Duodenal mucosa (tissue), 2 donors: Measurements from ENCODE around the gene LMNB1.
A peak's percentile ranks its signal among the peaks of the same experiment; 100 is the strongest.
"Not testable (repeated sequence)": the region's sequence is repeated elsewhere in the genome, so short reads cannot be mapped to it uniquely, and the experiment has no call there.

ENCODE experiments used
- H3K27ac ChIP-seq: one replicate; pipeline ENCODE4 v1.7.0; 2013; ENCODE audit warnings: low read depth, low read length
- H3K27me3 ChIP-seq, 2 donors: one replicate each; pipeline ENCODE4 v1.7.0; 2013; ENCODE audit warnings: low read length in 2 of 2, control low read depth in 1 of 2; ENCODE audit not compliant: insufficient read depth in 2 of 2, control insufficient read depth in 1 of 2
- H3K36me3 ChIP-seq, 2 donors: one replicate each; pipeline ENCODE4 v1.7.0; 2013; ENCODE audit warnings: low read length in 2 of 2, control low read depth in 1 of 2; ENCODE audit not compliant: insufficient read depth in 2 of 2, control insufficient read depth in 1 of 2
- H3K4me1 ChIP-seq, 2 donors: one replicate each; pipeline ENCODE4 v1.7.0; 2013; ENCODE audit warnings: low read length in 2 of 2, control low read depth in 1 of 2; ENCODE audit not compliant: insufficient read depth in 2 of 2, control insufficient read depth in 1 of 2
- H3K4me3 ChIP-seq, 2 donors: one replicate each; pipeline ENCODE4 v1.7.0; 2013; ENCODE audit warnings: low read length in 2 of 2, low read depth in 1 of 2
- H3K9ac ChIP-seq, 2 donors: one replicate each; pipeline ENCODE4 v1.7.0; 2013; ENCODE audit warnings: low read length in 2 of 2, low read depth in 1 of 2
- H3K9me3 ChIP-seq, 2 donors: one replicate each; pipeline ENCODE4 v1.7.0; 2013; ENCODE audit warnings: low read length in 2 of 2, control low read depth in 1 of 2; ENCODE audit not compliant: control insufficient read depth in 1 of 2

Gene LMNB1

GRCh38 chr5:126752081-126752785 is 24.7 kb upstream of the LMNB1 start:
- Histone ChIP-seq H3K27me3 (no peaks in the 10 kb centered on the region), H3K4me3 (no peak overlapping the region), H3K36me3 (no peaks in the 10 kb centered on the region), H3K9ac (no peak overlapping the region), H3K27ac (no peak overlapping the region), H3K4me1 (no peaks in the 10 kb centered on the region), H3K9me3 (no peaks in the 10 kb centered on the region)

DNA sequence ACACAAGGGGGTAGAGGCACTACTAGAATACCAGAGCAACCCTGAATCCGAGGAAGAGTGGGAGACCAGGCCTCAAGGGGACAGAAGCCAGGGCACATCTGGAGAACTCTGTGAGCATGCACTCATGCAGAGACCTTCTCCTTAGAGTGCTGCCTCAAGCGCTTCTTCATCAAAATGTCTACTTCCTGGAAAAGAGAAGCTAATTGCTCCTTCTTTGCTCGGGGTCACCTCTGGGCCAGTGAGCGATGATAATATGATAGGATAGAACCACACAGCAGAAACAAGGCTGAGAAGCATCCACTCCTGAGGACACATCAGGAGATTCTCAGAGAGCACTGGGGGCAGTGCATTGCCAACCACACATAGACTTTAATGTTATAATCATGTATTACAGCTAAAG is 23.7 kb upstream of the LMNB1 start:
- H3K9ac ChIP-seq: no peak overlapping the region
- no peak overlapping the region for H3K27ac ChIP-seq
- no peaks in the 10 kb centered on the region for H3K36me3 ChIP-seq
- H3K27me3 ChIP-seq: no peaks in the 10 kb centered on the region
- no peaks in the 10 kb centered on the region for H3K4me1 ChIP-seq
- no peaks in the 10 kb centered on the region for H3K9me3 ChIP-seq
- no peak overlapping the region for H3K4me3 ChIP-seq

- no peaks in the 10 kb centered on the region for H3K9me3 ChIP-seq
- H3K27ac ChIP-seq: no peak overlapping the region
- no peak overlapping the region for H3K9ac ChIP-seq
- no peak overlapping the region for H3K4me3 ChIP-seq
- H3K36me3 ChIP-seq: no peaks in the 10 kb centered on the region
- peaks cover 5 to 6% of the 10 kb centered on the region in 2 donors for H3K4me1 ChIP-seq
- H3K27me3 ChIP-seq: no peaks in the 10 kb centered on the region
These were observed 22.3 kb upstream of the LMNB1 start for GRCh38 chr5:126754609-126755008.

- no peak overlapping the region for H3K27ac ChIP-seq
- no peaks in the 10 kb centered on the region for H3K27me3 ChIP-seq
- H3K9me3 ChIP-seq: no peaks in the 10 kb centered on the region
- no peak overlapping the region for H3K9ac ChIP-seq
- no peaks in the 10 kb centered on the region for H3K36me3 ChIP-seq
- H3K4me3 ChIP-seq: no peak overlapping the region
- H3K4me1 ChIP-seq: peaks cover 7 to 11% of the 10 kb centered on the region in 2 donors
These were observed 21.3 kb upstream of the LMNB1 start for GRCh38 chr5:126755593-126755992.

- no peaks in the 10 kb centered on the region for H3K27me3 ChIP-seq
These were observed 19.1 kb upstream of the LMNB1 start for GRCh38 chr5:126757713-126758357.

DNA sequence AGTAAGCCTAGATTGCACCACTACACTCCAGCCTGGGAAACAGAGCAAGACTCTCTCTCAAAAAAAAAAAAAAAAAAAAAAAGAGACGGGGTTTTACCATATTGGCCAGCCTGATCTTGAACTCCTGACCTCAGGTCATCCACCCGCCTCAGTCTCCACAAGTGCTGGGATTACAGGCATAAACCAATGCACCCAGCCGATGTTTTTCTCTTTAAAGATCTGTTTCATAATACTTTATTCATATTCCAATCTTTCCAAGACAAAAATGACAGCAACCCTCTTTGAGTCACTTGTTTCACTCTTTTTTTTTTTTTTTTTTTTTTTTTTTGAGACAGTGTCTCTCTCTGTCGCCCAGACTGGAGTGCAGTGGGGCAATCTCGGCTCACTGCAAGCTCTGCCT is 13.6 kb upstream of the LMNB1 start:
- no peaks in the 10 kb centered on the region for H3K27me3 ChIP-seq
- no peaks in the 10 kb centered on the region for H3K36me3 ChIP-seq
- H3K4me3 ChIP-seq: no peak overlapping the region
- peaks cover 7 to 11% of the 10 kb centered on the region in 2 donors for H3K4me1 ChIP-seq
- no peaks in the 10 kb centered on the region for H3K9me3 ChIP-seq
- H3K27ac ChIP-seq: no peak overlapping the region
- no peak overlapping the region for H3K9ac ChIP-seq

More at GRCh38 chr5:126757713-126758357, 19.1 kb upstream of the LMNB1 start:
- peak overlapping the region; percentile 32 for H3K27ac ChIP-seq
- H3K4me1 ChIP-seq: peaks cover 7 to 11% of the 10 kb centered on the region in 2 donors
- H3K4me3 ChIP-seq: no peak overlapping the region
- no peak overlapping the region for H3K9ac ChIP-seq
- H3K36me3 ChIP-seq: no peaks in the 10 kb centered on the region
- H3K9me3 ChIP-seq: no peaks in the 10 kb centered on the region

- Histone ChIP-seq H3K27ac (no peak overlapping the region), H3K4me3 (no peak overlapping the region), H3K9ac (no peak overlapping the region), H3K36me3 (no peaks in the 10 kb centered on the region), H3K4me1 (no peaks in the 10 kb centered on the region), H3K27me3 (no peaks in the 10 kb centered on the region), H3K9me3 (no peaks in the 10 kb centered on the region)
These were observed 7.2 kb upstream of the LMNB1 start for GRCh38 chr5:126769703-126770102.

DNA sequence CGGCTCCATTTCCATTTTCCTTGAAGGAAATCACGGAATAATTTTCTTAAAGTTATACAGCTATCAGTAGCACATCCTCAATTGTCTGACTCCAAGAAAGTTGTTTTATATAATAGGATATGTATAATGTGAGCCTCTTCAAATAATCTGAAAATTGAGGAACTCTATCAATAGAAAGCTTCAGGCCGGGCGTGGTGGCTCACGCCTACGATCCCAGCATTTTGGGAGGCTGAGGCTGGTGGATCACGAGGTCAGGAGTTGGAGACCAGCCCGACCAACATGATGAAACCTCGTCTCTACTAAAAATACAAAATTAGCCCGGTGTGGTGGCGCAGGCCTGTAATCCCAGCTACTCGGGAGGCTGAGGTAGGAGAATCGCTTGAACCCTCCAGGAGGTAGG is 3.4 kb upstream of the LMNB1 start:
- H3K27ac ChIP-seq, H3K27me3 ChIP-seq, H3K9me3 ChIP-seq, H3K36me3 ChIP-seq, H3K9ac ChIP-seq, H3K4me3 ChIP-seq: not testable (repeated sequence)
- H3K4me1 ChIP-seq: peaks cover under 1 to 13% of the 10 kb centered on the region in 2 donors

GRCh38 chr5:126774595-126774994 is 2.3 kb upstream of the LMNB1 start:
- not testable (repeated sequence) for H3K36me3 ChIP-seq, H3K9me3 ChIP-seq, H3K27me3 ChIP-seq, H3K9ac ChIP-seq, H3K27ac ChIP-seq, H3K4me3 ChIP-seq
- H3K4me1 ChIP-seq: peaks cover 10 to 19% of the 10 kb centered on the region in 2 donors

DNA sequence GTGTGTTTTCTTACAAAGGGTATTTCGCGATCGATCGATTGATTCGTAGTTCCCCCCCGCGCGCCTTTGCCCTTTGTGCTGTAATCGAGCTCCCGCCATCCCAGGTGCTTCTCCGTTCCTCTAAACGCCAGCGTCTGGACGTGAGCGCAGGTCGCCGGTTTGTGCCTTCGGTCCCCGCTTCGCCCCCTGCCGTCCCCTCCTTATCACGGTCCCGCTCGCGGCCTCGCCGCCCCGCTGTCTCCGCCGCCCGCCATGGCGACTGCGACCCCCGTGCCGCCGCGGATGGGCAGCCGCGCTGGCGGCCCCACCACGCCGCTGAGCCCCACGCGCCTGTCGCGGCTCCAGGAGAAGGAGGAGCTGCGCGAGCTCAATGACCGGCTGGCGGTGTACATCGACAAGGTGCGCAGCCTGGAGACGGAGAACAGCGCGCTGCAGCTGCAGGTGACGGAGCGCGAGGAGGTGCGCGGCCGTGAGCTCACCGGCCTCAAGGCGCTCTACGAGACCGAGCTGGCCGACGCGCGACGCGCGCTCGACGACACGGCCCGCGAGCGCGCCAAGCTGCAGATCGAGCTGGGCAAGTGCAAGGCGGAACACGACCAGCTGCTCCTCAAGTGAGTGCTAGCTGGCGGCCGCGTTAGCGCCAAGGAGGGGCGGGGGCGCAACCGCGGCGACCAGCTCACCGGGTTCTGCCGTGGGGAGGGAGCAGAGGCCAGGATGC is 480 bp downstream of the LMNB1 start:
- peak overlapping the region; percentile 75 to 94 for H3K4me3 ChIP-seq
- peak overlapping the region; percentile 81 for H3K27ac ChIP-seq
- H3K9ac ChIP-seq: peak overlapping the region; percentile 85 to 95
- no peaks in the 10 kb centered on the region for H3K27me3 ChIP-seq
- H3K36me3 ChIP-seq: no peaks in the 10 kb centered on the region
- H3K4me1 ChIP-seq: peaks cover 17 to 26% of the 10 kb centered on the region in 2 donors
- H3K9me3 ChIP-seq: no peaks in the 10 kb centered on the region
